Measurements from ENCODE around the gene UBC.
"Not testable (repeated sequence)": the region's sequence is repeated elsewhere in the genome, so short reads cannot be mapped to it uniquely, and the experiment has no call there.

UBC gene

DNA sequence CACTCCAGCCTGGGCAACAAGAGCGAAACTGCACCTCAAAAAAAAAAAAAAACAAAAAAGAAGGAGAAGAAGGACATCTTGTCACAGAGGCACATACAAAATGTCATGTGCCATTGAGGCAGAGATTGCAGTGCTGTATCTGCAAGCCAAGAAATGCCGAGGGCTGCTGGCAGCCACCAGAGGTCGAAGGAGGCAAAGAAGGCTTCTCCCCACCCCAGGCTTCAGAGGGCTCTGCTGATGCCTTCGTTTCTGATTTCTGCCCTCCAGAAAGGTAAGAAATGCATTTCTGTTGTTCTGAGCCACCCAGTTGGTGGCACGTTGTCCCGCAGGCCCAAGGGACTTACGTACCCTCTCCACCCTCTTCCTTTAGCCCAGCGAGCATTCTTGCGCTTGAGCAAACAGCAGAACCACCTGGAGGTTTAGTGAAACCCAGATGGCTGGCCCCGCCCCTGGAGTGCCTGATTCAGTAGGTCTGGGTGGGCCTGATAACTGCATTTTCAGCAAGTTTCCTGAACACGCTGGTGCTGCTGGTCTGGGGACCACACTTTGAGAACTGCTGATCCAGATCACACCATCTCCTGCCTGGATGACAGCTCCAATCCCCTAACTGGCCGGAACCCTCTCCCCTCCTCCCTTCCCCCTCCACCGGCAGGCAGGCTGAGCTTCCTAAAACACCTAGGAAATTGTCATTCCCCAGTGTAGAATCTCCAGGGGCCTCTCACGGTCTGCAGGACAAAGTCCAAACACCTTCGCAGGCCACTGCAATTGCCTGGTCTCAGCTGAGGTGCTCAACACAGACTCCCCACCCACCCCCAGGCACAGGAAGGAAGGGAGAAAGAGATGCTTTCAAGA is 29.6 kb downstream of the UBC start:
- no peak for DNase-seq (ENCODE audit: low read depth)

DNA sequence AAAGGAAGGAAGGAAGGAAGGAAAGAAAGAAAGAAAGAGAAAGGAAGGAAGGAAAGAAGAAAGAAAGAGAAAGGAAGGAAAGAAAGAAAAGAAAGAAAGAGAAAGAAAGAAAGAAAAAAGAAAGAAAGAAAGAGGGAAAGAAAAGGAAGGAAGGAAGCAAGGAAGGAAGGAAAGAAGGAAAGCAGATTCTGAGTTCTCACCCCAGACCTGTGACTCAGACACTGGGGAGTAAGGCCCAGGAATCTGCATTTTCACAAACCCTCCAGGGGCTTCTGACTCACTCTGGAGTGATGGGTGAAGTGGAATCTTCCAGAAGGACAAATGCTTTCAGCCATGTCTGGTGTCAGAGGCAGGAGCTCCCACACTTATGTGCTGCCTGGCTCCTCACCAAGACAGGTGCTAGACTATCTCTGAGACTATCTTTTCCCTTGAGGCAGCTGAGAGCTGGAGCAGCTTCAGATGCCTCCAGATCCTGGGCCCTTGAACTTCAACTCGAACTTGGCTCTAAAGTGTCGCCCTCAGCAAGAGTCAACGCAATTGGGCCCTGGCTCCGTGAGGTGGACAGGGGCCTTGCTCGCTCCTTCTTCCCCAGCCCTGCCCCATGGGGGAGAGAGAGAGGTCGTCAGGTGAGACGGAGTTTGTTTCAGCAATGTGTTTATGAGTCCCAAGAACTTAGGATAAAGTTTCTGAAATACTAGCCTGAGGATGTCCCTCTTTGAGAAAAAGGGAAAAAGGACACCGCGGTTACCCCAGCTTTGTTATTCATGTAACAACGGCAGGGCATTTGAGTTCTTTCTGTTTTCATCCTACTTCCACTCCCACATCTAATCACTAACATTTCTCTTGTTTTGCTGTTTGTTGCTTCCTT is 31.0 kb downstream of the UBC start:
- DNase-seq (ENCODE audit: low read depth): no peak

DNA sequence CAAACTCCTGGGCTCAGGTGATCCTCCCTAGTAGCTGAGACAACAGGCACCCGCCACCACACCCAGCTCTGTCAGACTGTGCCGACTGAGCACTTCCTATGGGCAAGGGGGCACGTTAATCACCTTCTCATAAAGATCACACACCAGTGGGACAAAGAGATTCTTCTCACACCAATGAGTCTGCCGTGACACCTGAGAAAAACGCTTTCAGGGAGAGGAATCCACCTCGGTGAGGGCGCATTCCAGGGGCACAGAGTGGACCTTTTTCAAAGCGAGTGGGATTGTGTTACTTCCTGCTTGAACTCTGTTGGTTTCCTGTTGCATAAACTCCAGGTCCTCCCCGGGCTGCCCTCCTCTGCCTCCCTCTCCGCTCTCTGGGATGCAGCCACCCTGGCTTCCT is 33.3 kb downstream of the UBC start:
- no peak for DNase-seq (ENCODE audit: low read depth)

DNA sequence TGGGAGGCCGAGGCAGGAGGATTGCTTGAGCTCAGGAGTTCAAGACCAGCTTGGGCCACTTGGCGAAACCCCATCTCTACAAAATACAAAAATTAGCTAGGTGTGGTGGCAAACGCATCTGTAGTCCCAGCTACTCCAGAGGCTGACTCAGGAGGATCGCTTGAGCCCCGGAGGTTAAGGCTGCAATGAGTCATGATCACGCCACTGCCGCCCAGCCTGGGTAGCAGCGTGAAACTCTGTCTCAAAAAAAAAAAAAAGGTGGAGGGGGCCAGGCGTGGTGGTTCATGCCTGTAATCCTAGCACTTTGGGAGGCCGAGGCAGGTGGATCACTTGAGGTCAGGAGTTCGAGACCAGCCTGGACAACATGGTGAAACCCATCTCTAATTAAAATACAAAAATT is 34.1 kb downstream of the UBC start:
- DNase-seq (ENCODE audit: low read depth): not testable (repeated sequence)

DNA sequence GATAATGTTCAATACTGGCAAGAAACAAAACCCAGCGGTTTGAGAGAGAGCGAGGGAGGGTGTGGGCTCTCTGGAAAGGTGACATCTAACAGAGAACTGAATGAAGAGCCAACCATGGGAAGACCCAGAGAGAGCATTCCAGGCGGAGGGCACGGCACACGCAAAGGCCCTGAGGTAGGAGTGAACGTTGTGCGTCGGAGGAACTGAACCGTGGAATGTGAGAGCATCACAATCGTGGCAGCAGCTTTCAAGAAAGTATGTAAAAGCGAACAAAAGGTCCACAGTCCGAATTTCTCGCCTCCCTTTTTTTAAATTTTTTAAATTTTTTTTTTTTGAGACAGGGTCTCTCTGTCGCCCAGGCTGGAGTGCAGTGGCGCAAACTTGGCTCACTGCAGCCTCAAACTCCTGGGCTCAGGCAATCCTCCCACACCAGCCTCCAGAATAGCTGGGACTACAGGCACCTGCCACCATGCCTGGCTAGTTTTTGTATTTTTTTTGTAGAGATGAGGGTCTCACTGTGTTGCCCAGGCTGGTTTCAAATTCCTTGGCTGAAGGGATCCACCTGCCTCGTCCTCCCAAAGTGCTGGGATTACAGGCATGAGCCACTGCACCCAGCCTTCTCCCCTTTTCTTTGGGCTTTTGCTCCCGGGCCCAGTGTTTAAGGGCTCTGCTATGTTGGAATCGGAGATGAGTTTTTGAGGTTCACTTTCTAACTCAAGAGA is 35.5 kb downstream of the UBC start:
- no peak for DNase-seq (ENCODE audit: low read depth)

DNA sequence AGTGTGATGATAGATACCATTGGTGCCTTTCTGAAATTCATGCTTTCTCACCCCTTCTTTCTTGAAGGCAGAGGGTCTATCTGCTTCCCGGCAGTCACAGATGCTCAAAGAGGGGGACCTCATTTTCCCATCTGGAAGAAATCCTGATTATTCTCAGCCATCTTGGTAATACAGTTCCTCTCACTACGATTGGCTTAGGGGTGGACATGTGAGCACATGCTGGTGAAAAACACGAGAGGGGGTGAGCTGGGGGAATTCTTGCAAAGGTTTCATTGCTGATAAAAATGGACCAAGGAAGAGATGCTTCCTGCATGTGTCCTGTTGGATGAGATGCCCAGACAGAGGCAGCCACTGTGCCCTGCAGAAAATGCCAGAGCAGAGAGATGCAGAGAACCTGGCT is 37.0 kb downstream of the UBC start:
- no peak for DNase-seq (ENCODE audit: low read depth)

DNA sequence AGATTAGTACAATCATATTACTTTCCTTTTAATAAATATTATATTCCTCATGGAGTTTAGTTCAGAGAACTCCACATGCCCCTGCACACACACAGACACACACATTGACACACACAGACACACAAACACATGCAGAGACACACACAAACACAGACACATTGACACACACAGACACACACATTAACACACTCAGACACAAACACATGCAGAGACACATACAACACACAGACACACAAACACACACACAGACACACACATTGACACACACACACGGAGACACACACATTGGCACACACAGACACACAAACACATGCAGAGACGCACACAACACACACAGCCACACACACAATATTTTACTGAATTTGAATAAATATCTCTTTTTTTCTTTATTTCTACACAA is 38.3 kb downstream of the UBC start:
- no peak for DNase-seq (ENCODE audit: low read depth)

DNA sequence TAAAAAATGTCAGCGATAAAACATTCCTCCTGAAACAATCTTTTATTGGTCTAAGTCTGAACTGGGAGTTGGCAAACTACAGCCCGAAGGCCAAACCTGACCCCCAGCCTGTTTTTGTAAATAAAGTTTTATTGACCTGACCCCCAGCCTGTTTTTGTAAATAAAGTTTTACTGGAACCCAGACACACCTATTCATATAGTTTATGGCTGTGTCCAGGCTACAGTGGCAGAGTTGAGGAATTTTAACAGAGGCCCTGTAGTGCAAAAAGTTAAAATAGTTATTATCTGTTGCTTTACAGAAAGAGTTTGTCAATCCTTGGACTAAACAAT is 38.7 kb downstream of the UBC start:
- no peak for DNase-seq (ENCODE audit: low read depth)

DNA sequence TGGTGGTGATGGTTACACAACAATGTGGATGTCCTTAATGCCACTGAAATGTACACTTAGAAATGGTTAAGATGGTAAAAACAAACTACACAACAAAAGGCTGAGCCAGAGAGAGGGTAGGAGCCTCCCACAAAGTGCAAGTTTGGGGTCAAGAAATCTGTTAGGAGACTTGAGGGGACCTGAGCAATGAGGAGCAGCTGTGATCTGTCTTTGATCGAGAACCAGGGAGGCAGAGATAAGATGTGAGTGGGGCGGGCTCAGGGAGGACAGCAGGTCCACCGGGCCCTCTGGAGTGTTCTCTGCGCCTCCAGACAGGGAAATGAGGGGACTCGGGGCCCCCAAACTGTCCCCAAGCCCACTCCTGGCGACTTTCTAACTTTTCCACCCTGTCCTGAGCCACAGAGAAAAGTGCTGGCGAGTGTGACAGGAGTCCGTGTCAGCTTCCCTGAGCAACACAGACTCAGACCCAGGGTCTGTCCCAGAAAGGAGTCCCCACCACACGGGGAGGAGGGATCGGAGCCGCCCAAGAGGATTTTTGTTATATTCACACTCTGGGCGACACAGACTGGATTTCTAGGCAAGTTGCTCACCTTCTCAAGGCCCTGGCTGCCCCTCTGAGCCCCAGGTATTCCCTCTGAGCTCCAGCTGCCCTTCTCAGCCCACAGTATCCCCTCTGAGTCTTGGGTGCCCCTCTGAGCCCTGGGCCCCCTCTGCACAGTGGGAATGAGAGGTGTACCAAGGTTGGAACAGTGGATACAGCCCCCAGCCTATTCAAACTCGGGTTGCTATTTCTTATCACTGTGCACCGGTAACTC is 39.3 kb downstream of the UBC start:
- no peak for DNase-seq (ENCODE audit: low read depth)

DNA sequence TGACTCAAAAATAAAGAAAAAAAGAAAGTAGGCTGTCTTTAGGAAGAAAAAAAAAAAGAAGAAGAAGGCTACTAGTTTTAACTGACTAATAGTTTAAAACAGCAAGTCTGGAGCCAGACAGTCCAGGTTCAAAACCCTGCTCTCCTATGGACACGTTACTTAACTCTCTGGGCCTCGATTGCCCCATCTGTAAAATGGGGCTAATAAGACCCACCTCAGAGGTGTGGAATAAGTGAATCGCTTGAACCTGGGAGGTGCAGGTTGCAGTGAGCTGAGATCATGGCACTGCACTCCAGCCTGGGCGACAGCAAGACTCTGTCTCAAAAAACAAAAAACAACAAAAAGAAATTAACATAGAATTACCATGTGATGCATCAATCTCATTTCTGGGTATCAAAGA is 40.3 kb downstream of the UBC start:
- DNase-seq (ENCODE audit: low read depth): no peak

DNA sequence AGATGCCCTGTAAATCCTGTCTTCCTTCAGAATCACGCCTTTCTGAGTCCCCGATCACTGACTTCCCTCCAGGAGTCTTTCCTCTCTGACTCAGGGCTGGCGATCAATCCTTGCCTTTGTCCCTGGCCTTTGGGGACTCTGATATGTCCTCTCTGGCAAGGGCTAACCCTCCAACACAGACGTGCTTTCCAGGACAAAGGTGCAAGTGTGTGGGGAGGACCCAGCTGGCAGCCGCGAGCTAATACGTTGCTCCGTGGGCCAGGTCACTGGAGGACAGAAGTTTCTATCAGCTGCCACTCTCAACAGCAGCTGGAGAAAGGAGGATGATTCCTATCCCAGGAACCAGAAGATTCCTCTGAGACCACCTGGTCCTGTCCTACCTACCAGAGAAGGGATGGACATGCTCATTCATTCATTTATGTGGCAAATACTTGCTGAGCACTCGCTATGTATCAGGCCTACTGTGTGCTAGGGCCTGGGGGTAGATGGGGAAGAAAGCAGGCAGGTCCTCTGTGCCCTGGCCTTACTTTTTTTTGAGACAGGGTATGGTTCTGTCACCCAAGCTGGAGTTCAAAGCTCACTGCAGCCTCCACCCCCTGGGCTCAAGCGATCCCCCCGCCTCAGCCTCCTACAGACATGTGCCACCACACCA is 42.3 kb downstream of the UBC start:
- no peak for DNase-seq (ENCODE audit: low read depth)

DNA sequence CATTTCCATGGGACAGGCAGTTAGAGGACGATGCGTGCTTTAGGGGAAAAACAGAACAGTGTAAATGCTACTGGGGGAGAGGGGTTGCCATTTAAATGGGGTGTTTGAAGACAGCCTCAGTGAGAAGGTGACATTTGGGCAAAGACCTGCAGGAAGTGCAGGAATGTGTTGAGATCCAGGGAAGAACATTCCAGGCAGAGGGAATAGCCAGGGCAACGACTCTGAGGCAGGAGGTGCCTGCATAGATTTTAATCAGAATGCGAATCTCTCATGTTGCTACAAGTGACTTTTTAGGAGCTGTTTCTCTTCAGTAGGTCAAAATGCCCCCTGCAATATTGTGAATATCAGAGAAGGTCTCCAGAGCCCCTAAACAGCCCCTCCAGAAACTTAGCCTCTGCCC is 43.2 kb downstream of the UBC start:
- DNase-seq (ENCODE audit: low read depth): no peak

DNA sequence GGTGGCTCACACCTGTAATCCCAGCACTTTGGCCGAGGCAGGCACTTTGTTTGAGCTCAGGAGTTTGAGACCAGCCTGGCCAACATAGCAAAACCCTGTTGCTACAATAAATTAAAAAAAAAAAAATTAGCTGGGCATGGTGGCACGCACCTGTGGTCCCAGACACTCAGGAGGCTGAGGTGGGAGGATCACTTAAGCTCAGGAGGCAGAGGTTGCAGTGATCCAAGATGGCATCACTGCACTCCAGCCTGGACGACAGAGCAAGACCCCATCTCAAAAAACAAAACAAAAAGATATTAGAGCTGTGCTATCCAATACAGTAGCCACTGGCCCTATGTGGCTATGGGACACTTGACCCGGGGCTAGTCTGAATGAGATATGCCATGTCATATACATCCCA is 43.9 kb downstream of the UBC start:
- DNase-seq (ENCODE audit: low read depth): no peak

DNA sequence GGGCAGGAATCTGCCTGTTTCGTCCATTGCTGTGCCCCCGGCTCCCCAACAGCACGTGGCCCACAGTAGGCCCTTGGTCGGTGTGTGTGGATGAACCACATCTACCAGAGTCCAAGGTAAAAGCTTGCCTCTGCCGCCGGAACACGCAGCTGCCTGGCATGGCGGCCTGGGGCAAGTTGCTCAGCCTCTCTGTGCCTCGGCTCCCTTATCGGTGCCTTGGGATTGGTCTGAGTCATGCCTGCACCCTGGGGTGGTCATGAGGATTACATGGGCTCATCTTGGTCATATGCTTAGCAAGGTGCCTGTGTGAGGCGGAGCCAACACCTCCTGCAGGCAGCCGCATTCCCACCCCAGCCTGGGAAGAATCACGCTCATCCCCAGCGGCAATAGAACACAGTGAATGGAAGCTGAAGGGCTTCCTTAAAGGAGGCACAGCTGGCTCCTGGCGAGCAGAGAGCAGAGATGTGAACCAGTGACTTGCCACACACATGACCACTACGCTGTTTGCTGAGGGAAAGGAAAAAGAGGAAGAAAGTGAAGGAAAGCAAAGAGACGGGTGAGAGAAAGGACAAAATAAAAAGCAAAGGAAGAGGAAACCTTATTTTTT is 45.3 kb downstream of the UBC start:
- DNase-seq (ENCODE audit: low read depth): no peak

DNA sequence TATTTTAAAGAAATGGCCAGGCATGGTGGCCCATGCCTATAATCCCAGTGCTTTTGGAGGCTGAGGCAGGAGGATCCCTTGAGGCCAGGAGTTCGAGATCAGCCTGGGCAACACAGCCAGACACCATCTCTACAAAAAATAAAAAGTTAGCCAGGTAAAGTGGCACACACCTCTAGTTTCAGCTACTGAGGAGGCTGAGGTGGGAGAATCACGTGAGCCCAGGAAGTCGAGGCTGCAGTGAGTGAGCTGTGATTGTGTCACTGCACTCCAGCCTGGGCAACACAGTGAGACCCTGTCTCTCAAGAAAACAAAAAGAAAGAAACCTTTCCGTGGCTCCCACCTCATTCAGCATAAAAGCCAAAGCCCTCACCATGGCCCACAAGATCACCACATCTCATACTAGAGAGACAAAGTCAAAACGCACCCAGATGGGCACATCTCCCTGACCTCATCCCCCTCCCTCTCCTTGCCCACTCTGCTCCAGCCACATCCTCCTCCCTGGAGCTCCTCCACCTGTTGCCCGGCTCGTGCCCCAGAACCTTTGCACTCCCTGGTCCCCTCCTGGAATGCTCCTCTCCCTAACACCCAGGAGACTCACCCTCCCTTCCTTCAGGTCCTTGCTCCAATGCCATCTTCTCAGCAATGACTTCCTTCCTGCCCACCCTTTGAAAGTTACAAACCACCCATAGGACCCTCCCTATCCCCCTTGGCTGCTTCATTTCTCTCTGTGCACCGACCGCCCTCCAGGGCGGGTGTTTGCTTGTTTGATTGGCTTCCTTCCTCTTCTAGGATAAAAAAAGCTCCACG is 46.0 kb downstream of the UBC start:
- no peak for DNase-seq (ENCODE audit: low read depth)

DNA sequence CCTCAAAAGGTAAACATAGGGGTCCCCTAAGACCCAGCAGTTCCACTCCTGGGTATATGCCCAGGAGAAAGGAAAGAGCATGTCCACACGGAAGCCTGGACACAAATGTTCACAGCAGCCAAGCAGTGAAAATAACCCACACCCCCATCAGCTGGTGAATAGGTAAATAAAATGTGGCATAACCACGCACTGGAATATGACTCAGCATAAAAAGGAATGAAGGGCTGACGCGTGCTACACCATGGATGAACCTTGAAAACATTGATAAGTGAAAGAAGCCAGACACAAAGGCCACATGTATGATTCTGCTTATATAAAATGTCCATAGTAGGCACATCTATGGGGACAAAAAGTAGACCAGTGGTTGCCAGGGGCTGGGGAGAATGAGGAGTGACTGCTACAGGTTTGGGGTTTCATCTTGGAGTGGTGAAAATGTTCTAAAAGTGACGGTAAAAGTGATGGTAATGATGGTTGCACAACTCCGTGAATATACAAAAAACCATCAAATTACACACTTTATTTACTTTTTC is 47.0 kb downstream of the UBC start:
- no peak for DNase-seq (ENCODE audit: low read depth)

DNA sequence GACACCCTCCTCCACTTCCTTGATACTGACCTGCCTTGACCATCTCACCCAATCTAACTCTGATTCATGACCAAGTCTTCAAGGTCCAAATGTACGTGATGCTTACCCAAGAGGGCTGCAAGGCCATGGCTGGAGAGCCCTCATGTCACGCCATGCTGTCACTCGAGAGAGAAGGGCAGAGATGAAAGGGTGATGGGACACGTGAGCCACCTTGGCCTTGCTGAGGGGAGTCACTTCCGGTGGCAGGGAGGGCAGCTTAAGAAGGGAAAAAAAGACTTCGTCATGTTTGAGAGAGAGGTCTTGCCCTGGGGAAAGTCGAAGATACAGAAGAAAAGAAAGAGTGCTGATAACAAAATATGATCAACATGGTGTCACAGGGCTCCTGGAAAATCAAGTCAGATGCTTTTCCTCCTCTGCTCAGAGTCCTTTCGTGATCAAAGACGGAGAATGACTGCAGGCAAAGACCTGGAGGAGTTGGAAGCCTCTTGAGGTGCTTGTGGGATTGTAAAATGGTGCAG is 47.5 kb downstream of the UBC start:
- DNase-seq (ENCODE audit: low read depth): no peak

DNA sequence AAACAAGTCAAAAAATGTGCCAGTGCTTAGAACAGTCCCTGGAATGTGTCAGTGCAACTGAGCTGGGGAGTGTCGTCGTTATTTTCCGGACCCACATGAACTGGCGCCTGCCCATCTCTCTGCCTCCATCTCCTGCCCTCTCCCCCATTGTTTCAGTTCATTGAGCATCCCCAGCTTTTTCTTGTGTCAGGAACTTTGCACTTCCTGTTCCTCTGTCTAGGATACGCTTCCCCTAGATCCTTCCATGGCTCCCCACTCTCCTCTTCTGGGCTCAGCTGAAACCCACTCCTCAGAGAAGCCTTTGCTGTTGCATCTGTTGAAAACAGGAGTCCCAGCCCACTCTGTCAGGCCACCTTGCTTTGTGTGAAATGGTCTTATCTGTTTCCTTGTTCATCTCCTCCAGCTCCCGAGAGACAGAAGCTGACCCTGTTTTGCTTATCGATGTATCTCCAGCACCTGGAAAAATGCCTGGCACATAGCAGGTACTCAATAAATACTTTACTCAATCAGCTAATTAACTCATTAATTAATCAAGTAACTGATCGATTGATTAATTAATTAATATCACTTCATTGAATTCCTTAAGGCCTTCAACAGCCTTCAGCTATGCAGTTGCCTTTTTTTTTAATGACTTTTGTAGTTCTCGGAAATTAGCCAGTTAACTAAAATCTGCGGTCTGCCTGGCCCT is 48.1 kb downstream of the UBC start:
- no peak for DNase-seq (ENCODE audit: low read depth)

DNA sequence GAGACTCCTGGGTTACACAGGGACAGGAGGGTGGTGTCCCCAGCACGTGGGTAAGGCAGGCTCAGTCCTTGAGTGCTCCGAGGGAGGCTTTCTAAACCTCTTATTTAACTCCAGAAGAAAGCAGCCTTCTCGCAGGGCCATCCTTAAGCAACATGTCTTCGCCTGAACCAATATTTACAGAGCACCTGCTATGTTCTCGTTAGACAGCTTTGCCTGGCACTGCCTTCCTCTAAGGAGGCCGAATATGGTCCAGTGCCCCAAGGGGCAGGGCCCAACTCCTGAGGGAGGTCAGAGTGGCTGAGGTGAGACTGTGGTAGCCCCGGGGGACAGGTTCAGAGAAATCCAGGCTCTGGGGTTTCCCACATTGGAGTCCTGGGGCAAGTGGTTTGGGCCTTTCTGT is 48.7 kb downstream of the UBC start:
- no peak for DNase-seq (ENCODE audit: low read depth)

Measured in activated T-helper 1 cell treated with Interleukin-2 at 50 U/mL for 16 hours (primary cell).